ENCODE data around the gene TRIOBP.

GRCh38 chr22:37778370-37779009 is 81.6 kb downstream of the TRIOBP start:
- TF ChIP-seq POLR2AphosphoS5 (IDR thresholded peaks at IDR 0.05) (no peak), CTCF (IDR thresholded peaks at IDR 0.05) (no peak)
